Measurements from ENCODE around the gene ALDOB. TPM values are rescaled to one million over a fixed set of nuclear protein-coding genes. Genes with fewer than 3 reads are reported as not detected.

Gene ALDOB
- total and polyA plus RNA-seq, 2 experiments from 2014 or later, result not detected

- no peak for TF ChIP-seq POLR2AphosphoS5 (IDR thresholded peaks at IDR 0.05; ENCODE audit: low read depth)
- TF ChIP-seq CREB1 (CRISPR knock-in tag; IDR thresholded peaks at IDR 0.05; ENCODE audit: low read depth), result no peak
- TF ChIP-seq EZH2 (IDR thresholded peaks at IDR 0.05; ENCODE audit: low read depth, unreplicated experiment), result no peak
- no peak for TF ChIP-seq REST (IDR thresholded peaks at IDR 0.05; ENCODE audit: unreplicated experiment)
- TF ChIP-seq ZNF462 (CRISPR knock-in tag; IDR thresholded peaks at IDR 0.05), result no peak
- TF ChIP-seq ZNF114 (CRISPR knock-in tag; IDR thresholded peaks at IDR 0.05), result no peak
- no peak for TF ChIP-seq EZH2phosphoT487 (IDR thresholded peaks at IDR 0.05; ENCODE audit: unreplicated experiment)
- no peak for TF ChIP-seq ETS1 (IDR thresholded peaks at IDR 0.05)
- no peak for TF ChIP-seq JUNB (IDR thresholded peaks at IDR 0.05; ENCODE audit: unreplicated experiment)
- TF ChIP-seq CTCF (conservative IDR thresholded peaks at IDR 0.05; ENCODE audit: low read depth in 2 of 2), result no peak
- TF ChIP-seq STAT1 (IDR thresholded peaks at IDR 0.05; ENCODE audit: unreplicated experiment), result no peak
- no peak for TF ChIP-seq ZNF331 (CRISPR knock-in tag; IDR thresholded peaks at IDR 0.05; ENCODE audit: low read depth)
- TF ChIP-seq NANOG (IDR thresholded peaks at IDR 0.05; ENCODE audit: borderline replicate concordance), result no peak
Measured at GRCh38 chr9:101440714-101441230, 5.2 kb upstream of the ALDOB start.

More at GRCh38 chr9:101440714-101441230, 5.2 kb upstream of the ALDOB start:
- Mint-ChIP-seq H3K27ac (no peak overlapping the region), H3K9me3 (no peaks in the 10 kb centered on the region), H3K4me1 (no peaks in the 10 kb centered on the region; the same call in 2 of the 3 replicates), H3K27me3 (ENCODE audit: insufficient read depth, low read depth, poor library complexity) (no peaks in the 10 kb centered on the region), H3K4me3 (no peak overlapping the region), H3K36me3 (ENCODE audit: low read depth) (no peaks in the 10 kb centered on the region)
- no peaks in the 10 kb centered on the region for H4K20me1 ChIP-seq (replicated peaks; ENCODE audit: insufficient read depth)
- H3F3A ChIP-seq (replicated peaks; ENCODE audit: low read depth), result no peaks in the 10 kb centered on the region
- H3K27ac ChIP-seq (ENCODE audit: low read depth), result no peak overlapping the region
- H3K4me2 ChIP-seq, result no peak overlapping the region
- DNase-seq (ENCODE audit: low spot score), result no peak
- no peaks in the 10 kb centered on the region; the same call in 1 of the 2 replicates for H3K9me2 ChIP-seq (ENCODE audit: insufficient read depth)
- H3K79me2 ChIP-seq (replicated peaks; ENCODE audit: insufficient read depth), result no peaks in the 10 kb centered on the region
- H3K4me1 ChIP-seq (ENCODE audit: insufficient read depth), result no peaks in the 10 kb centered on the region
- no peaks in the 10 kb centered on the region for H3K27me3 ChIP-seq (ENCODE audit: insufficient read depth)
- H3K4me3 ChIP-seq, result no peak overlapping the region
- no peak for ATAC-seq
- H3K36me3 ChIP-seq (ENCODE audit: insufficient read depth), result no peaks in the 10 kb centered on the region
- H2AFZ ChIP-seq, result no peak overlapping the region
